HG02852 (cell line): Measurements from ENCODE around the gene RRP15.

ENCODE experiments used
- ATAC-seq: cut with Tn5 transposase; IDR thresholded peaks from one replicate; pipeline ENCODE4 v1.9.1; 2021; ENCODE audit warnings: mild to moderate bottlenecking, moderate library complexity; ENCODE audit not compliant: unreplicated experiment

The RRP15 gene

GRCh38 chr1:218336328-218336727, 51.2 kb downstream of the RRP15 start:
- ATAC-seq, result peak; percentile 85

GRCh38 chr1:218339267-218339831, 54.3 kb downstream of the RRP15 start:
- peak; percentile 52 for ATAC-seq

- ATAC-seq, result no peak
These were observed 56.2 kb downstream of the RRP15 start for GRCh38 chr1:218341325-218341724.

DNA sequence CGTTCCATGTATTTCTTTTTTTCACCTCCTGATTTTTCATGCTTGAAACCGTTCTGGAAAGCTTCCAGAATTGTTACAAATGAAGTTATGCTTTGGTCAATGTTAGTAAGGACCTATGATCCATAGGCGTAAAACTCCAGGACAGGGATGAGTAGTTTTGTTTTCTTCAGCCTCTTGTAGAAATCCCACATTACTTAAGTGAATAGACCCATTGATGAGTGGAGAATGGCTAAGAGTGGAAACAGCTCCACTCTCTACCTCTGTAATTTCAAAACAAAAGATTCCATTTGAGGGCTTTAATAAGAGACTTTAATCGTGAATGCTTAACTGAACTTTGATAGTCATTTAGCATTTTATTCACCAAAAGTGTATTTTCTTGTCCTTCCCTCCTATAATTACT, 57.0 kb downstream of the RRP15 start:
- no peak for ATAC-seq

- ATAC-seq, result peak; percentile 54
These were observed 60.0 kb downstream of the RRP15 start, which contains the start of gene TGFB2 for GRCh38 chr1:218344814-218345672. Gene TGFB2, plus strand, starts transcription at chr1:218345336. Its CDS starts 1,366 bp downstream, at chr1:218346702.

DNA sequence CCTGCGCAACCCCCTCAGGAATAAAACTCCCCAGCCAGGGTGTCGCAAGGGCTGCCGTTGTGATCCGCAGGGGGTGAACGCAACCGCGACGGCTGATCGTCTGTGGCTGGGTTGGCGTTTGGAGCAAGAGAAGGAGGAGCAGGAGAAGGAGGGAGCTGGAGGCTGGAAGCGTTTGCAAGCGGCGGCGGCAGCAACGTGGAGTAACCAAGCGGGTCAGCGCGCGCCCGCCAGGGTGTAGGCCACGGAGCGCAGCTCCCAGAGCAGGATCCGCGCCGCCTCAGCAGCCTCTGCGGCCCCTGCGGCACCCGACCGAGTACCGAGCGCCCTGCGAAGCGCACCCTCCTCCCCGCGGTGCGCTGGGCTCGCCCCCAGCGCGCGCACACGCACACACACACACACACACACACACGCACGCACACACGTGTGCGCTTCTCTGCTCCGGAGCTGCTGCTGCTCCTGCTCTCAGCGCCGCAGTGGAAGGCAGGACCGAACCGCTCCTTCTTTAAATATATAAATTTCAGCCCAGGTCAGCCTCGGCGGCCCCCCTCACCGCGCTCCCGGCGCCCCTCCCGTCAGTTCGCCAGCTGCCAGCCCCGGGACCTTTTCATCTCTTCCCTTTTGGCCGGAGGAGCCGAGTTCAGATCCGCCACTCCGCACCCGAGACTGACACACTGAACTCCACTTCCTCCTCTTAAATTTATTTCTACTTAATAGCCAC, 60.7 kb downstream of the RRP15 start:
- peak; percentile 57 for ATAC-seq

- no peak for ATAC-seq
These were observed 61.5 kb downstream of the RRP15 start for GRCh38 chr1:218346391-218347204.

DNA sequence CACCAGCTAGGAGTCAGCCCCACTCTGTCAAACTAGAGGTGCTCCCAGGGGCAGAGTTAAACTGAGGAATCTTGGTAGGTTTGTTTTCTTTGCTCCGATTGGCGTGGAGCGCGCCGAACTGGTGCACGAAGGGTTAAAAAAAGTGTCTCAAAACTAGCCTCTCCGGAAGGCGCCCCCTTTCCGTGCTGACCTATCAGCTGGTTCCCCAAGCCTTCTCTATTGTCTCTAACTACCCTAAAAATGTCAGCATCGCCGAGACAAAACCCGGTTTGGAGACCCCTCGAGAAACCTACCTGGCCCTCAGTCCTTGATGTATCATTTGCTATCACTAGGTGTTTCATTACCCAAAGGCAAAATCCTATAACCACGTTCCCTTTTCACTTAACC, 62.2 kb downstream of the RRP15 start:
- ATAC-seq, result no peak

GRCh38 chr1:218347723-218348627, 62.9 kb downstream of the RRP15 start:
- ATAC-seq, result no peak

- no peak for ATAC-seq
These were observed 63.6 kb downstream of the RRP15 start for GRCh38 chr1:218348628-218349071.

GRCh38 chr1:218349348-218350034, 64.4 kb downstream of the RRP15 start:
- ATAC-seq, result no peak

- no peak for ATAC-seq
These were observed 65.0 kb downstream of the RRP15 start for GRCh38 chr1:218350035-218350525.

GRCh38 chr1:218350801-218351266, 65.7 kb downstream of the RRP15 start:
- no peak for ATAC-seq

- peak; percentile 67 for ATAC-seq
These were observed 66.4 kb downstream of the RRP15 start for GRCh38 chr1:218351391-218352074.

GRCh38 chr1:218352075-218352438, 67.0 kb downstream of the RRP15 start:
- no peak for ATAC-seq

GRCh38 chr1:218353656-218354055, 68.6 kb downstream of the RRP15 start:
- no peak for ATAC-seq

DNA sequence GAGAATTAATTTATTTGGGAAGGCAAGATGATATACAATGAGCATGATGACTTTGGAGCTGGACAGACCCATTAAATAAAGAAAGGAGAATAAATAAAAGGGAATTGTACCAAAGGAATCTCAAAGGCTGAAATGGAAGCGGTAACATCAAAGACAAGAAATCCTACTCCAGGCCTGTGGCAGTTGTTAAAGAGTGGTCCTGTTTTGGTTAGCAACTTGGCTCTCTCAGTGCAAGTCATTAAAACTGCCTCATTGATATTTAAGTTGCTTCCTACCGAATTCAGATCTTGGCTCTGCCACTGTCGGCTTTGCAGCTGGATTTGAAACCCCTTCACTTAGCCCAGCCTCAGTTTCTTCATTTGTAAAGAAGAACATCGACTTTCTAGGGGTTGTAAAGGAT, 70.2 kb downstream of the RRP15 start:
- no peak for ATAC-seq

GRCh38 chr1:218357211-218357892, 72.3 kb downstream of the RRP15 start:
- ATAC-seq, result no peak
